PFSK-1 (cell line): Measurements from ENCODE around the gene CNGA3.

ENCODE experiments used
- POLR2AphosphoS5 ChIP-seq: IDR thresholded peaks from 2 replicates; pipeline ENCODE4 v1.6.1; 2012; ENCODE audit warnings: low read depth, mild to moderate bottlenecking, control low read depth, low read length, moderate library complexity
- SIN3A ChIP-seq: IDR thresholded peaks from 2 replicates; pipeline ENCODE4 v1.6.1; 2012; ENCODE audit warnings: mild to moderate bottlenecking, low read length, moderate library complexity, borderline replicate concordance; ENCODE audit not compliant: insufficient read depth
- TAF1 ChIP-seq: IDR thresholded peaks from 2 replicates; pipeline ENCODE4 v1.6.1; 2012; ENCODE audit warnings: low read length, control low read depth, borderline replicate concordance; ENCODE audit not compliant: insufficient read depth

- TF ChIP-seq POLR2AphosphoS5 = no peak
- TF ChIP-seq TAF1 = no peak
- no peak for TF ChIP-seq SIN3A
Observed at GRCh38 chr2:98324181-98324580, 22.1 kb upstream of the CNGA3 start.
